Dermis lymphatic vessel endothelial cell (primary cell): Measurements from ENCODE around the gene RS1. TPM values are rescaled to one million over a fixed set of nuclear protein-coding genes. Genes with fewer than 3 reads are reported as not detected.

Experiments used
- total RNA-seq: library from RNA; depleted of rRNA; stranded (reverse); fragments of >200 nt; gene quantifications from 2 replicates; pipeline ENCODE4 v1.2.1, GENCODE V29; 2014

Gene RS1
- total RNA-seq, result not detected in 2 replicates

DNA sequence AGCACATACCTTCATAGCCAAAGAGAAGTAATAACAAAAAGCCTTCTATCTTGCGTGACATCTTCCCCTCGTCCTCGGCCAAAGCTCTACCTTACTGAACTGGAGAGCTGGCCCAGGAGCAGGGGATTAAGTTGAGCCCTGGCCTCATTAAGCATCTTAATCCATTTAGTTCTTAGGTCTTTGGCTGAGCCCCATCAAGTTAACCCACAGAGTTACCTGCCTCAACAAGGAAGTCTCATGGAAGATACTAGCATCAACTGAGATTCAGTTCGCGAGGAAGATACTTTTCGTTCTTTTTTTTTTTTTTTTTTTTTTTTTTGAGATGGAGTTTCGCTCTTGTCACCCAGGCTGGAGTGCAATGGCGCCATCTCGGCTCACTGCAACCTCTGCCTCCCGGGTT lies at the start of gene RS1:
Gene RS1 (minus strand): TSS at position 101 of the 400 bp plus-strand sequence. CDS start 40 bp downstream, at position 61.

GRCh38 chrX:18707426-18708049 lies 35.6 kb upstream of the RS1 start, which contains the start of gene PPEF1:
Gene PPEF1 (plus strand): TSS chrX:18707645. CDS start chrX:18707781, 136 bp downstream.

Other genes starting within 250 kb of the RS1 start
- 5.7 and 6.4 TPM in 2 replicates for gene CDKL5, start 246.5 kb downstream of the RS1 start, total RNA-seq
- gene PPEF1, start 35.5 kb upstream of the RS1 start, total RNA-seq, result not detected in 2 replicates